Measurements from ENCODE around the gene MYADML2. TPM values are rescaled to one million over a fixed set of nuclear protein-coding genes. Genes with fewer than 3 reads are reported as not detected.

Gene MYADML2
- total RNA-seq, 2 experiments from 2014 or later: 0.19 TPM; not detected in 1

DNA sequence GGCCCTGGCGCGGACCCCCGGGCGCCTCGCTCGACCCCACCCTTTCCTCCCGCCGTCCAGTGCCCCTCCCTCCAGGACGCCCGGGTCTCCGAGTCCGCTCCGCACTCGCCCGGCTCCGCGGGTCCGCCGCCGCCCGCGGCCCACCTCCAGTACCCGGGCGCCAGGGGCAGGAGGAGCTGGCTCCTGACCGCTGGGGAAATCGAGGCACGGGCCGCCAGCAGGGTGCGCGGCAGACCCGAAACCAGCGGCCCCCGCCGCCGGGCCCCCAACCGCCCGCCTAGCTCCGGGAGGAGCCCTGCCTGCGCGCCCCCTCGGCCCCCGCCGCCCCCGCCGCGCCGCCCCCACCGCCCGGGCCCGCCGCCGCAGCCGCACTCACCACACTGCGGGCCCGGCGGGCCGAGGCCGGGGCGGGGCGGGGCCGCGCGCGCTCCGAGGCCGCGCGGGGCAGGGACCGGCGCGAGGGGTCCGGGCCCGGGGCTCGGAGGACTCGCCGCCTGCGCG, 19.8 kb downstream of the MYADML2 start:
- peak overlapping the region; percentile 0; the same call in 1 of the 2 replicates for H2AFZ ChIP-seq (ENCODE audit: low read length)
- no peaks in the 10 kb centered on the region for H3K9me3 ChIP-seq (ENCODE audit: low read length)
- no peaks in the 10 kb centered on the region for H4K20me1 ChIP-seq (ENCODE audit: insufficient read depth, low read length)
- peaks cover 7% of the 10 kb centered on the region; the same call in 1 of the 2 replicates for H3K36me3 ChIP-seq (ENCODE audit: insufficient read depth, low read length)
- peak; percentile 18 for DNase-seq (ENCODE audit: low spot score)
- H3K79me2 ChIP-seq (ENCODE audit: insufficient read depth, low read depth, low read length): peaks cover 37% of the 10 kb centered on the region
- BruUV-seq (replicated peaks): no TSS peak
- H3K9me2 ChIP-seq (ENCODE audit: insufficient read depth, low read length): no peaks in the 10 kb centered on the region
- no peak for TF ChIP-seq EZH2phosphoT487 (IDR thresholded peaks at IDR 0.05; ENCODE audit: borderline replicate concordance, low read depth, low read length)
- TF ChIP-seq, protein P1, sequence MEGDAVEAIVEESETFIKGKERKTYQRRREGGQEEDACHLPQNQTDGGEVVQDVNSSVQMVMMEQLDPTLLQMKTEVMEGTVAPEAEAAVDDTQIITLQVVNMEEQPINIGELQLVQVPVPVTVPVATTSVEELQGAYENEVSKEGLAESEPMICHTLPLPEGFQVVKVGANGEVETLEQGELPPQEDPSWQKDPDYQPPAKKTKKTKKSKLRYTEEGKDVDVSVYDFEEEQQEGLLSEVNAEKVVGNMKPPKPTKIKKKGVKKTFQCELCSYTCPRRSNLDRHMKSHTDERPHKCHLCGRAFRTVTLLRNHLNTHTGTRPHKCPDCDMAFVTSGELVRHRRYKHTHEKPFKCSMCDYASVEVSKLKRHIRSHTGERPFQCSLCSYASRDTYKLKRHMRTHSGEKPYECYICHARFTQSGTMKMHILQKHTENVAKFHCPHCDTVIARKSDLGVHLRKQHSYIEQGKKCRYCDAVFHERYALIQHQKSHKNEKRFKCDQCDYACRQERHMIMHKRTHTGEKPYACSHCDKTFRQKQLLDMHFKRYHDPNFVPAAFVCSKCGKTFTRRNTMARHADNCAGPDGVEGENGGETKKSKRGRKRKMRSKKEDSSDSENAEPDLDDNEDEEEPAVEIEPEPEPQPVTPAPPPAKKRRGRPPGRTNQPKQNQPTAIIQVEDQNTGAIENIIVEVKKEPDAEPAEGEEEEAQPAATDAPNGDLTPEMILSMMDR (conservative IDR thresholded peaks at IDR 0.05; ENCODE audit: low read length): no peak
- H3K4me3 ChIP-seq (ENCODE audit: low read depth, low read length, poor library complexity, severe bottlenecking): peak overlapping the region; percentile 80
- peaks cover 34% of the 10 kb centered on the region for H3K4me1 ChIP-seq (ENCODE audit: insufficient read depth, low read length, poor library complexity, severe bottlenecking)
- ChIA-PET POLR2A (interaction anchor here (1.1 to 1.7 kb wide), 3 partner anchors 10 to 111 kb away, joined by 3 to 5 read pairs (median 4); partner anchors contain the start of gene DCXR), CTCF (ENCODE audit: unreplicated experiment) (interaction anchor here (0.6 kb wide), 1 partner anchor 224 kb away, joined by 4 read pairs; the partner anchor contains the start of gene MRPL12)
- intact Hi-C loops (cut with micrococcal nuclease; ENCODE audit: unreplicated experiment): loop anchor here (2.0 kb wide), 2 partner anchors 56 to 214 kb away; partner anchors contain the start of genes ARHGDIA and SLC25A10
- peak overlapping the region; percentile 60 for H3K27ac ChIP-seq (ENCODE audit: low read depth, low read length, poor library complexity, severe bottlenecking)
- H3K4me2 ChIP-seq (ENCODE audit: low read length): peak overlapping the region; percentile 85

DNA sequence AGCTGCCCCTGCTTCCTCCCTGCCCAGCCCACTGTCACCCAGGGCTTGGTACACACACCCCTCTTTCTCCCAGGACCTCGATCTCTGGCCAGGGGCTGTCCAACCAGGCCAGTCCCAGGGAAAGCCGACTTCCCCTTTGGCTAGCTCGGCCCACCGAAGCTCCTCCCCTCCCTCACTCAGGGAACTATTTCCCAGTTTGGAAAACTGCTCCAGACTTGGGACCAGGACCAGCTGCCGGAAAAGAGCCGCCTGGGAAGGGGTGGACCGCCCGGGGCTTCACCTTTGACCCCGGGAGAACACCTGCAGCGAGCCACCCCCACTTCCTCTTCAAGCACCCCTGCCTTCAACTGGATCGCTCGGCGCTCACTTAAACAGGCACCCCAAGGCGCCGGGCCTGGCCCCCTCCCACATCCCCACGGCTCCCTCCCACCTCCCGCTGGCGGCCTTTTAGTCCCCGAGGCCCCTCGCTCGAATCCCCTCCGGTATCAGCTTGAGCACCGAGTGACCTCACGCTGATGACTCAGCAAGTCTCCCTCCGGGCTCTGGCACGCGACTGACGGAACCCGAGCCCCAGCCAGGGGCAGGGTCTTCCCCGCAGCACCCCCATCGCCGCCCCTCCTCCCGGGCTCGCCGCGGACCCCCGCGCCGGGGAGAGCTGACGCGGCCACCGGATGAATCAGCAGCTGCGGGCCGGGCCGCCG, 20.4 kb downstream of the MYADML2 start:
- H3K4me1 ChIP-seq (ENCODE audit: insufficient read depth, low read length, poor library complexity, severe bottlenecking): peaks cover 34% of the 10 kb centered on the region
- H3K9me3 ChIP-seq (ENCODE audit: low read length): no peaks in the 10 kb centered on the region
- peak overlapping the region; percentile 85 for H3K4me2 ChIP-seq (ENCODE audit: low read length)
- H3K9me2 ChIP-seq (ENCODE audit: insufficient read depth, low read length): no peaks in the 10 kb centered on the region
- DNase-seq (ENCODE audit: low spot score): peak; percentile 70
- peak overlapping the region; percentile 0; the same call in 1 of the 2 replicates for H2AFZ ChIP-seq (ENCODE audit: low read length)
- peak overlapping the region; percentile 80 for H3K4me3 ChIP-seq (ENCODE audit: low read depth, low read length, poor library complexity, severe bottlenecking)
- intact Hi-C loops (cut with micrococcal nuclease; ENCODE audit: unreplicated experiment): loop anchor here (2.0 kb wide), 2 partner anchors 56 to 214 kb away; partner anchors contain the start of genes ARHGDIA and SLC25A10
- POLR2A ChIA-PET: interaction anchor here (0.8 to 2.5 kb wide), 4 partner anchors 10 to 173 kb away, joined by 3 to 8 read pairs (median 4); partner anchors contain the start of gene DCXR
- BruUV-seq (replicated peaks): no TSS peak
- no peak for TF ChIP-seq EZH2phosphoT487 (IDR thresholded peaks at IDR 0.05; ENCODE audit: borderline replicate concordance, low read depth, low read length)
- TF ChIP-seq, protein P1 (conservative IDR thresholded peaks at IDR 0.05; ENCODE audit: low read length): no peak
- H3K36me3 ChIP-seq (ENCODE audit: insufficient read depth, low read length): peaks cover 11% of the 10 kb centered on the region; the same call in 1 of the 2 replicates
- CTCF ChIA-PET (ENCODE audit: unreplicated experiment): no interaction called here
- peak overlapping the region; percentile 60 for H3K27ac ChIP-seq (ENCODE audit: low read depth, low read length, poor library complexity, severe bottlenecking)
- no peaks in the 10 kb centered on the region for H4K20me1 ChIP-seq (ENCODE audit: insufficient read depth, low read length)
- peaks cover 37% of the 10 kb centered on the region for H3K79me2 ChIP-seq (ENCODE audit: insufficient read depth, low read depth, low read length)
